Activated CD4-positive, alpha-beta memory T cell treated with anti-CD3 and anti-CD28 coated beads, Interleukin-2, amount 10 ng/mL, durations not matched to agents 7 days and 5 days (primary cell): ENCODE measurements around the gene AKAP4. TPM values are rescaled to one million over a fixed set of nuclear protein-coding genes. Genes with fewer than 3 reads are reported as not detected.

ENCODE experiments used
- CTCF ChIA-PET: fragments of 350-600 bp; sonication (Branson Sonifier 250); formaldehyde crosslinking; loops from one replicate; lab custom pipeline; 2021; ENCODE audit warnings: antibody characterized with exemption, inconsistent platforms; lab: Charles Lee
- POLR2A ChIA-PET: fragments of 350-600 bp; sonication (Branson Sonifier 250); formaldehyde crosslinking; loops from one replicate; lab custom pipeline; 2021; ENCODE audit warnings: antibody characterized with exemption; lab: Charles Lee
- DNase-seq: peaks from one replicate; pipeline ENCODE4 v3.0.0-alpha.2; 2020
- H3K27ac Mint-ChIP-seq: one replicate; pipeline ENCODE4 v1.8.0; 2021; ENCODE audit warnings: mild to moderate bottlenecking, mixed read lengths
- H3K27me3 Mint-ChIP-seq: one replicate; pipeline ENCODE4 v1.8.0; 2021; ENCODE audit warnings: mixed read lengths
- H3K36me3 Mint-ChIP-seq: one replicate; pipeline ENCODE4 v1.8.0; 2021; ENCODE audit warnings: low read depth, mixed read lengths
- H3K4me1 Mint-ChIP-seq: one replicate; pipeline ENCODE4 v1.8.0; 2021; ENCODE audit warnings: mixed read lengths
- H3K4me3 Mint-ChIP-seq: one replicate; pipeline ENCODE4 v1.8.0; 2021; ENCODE audit warnings: mild to moderate bottlenecking, mixed read lengths
- H3K9me3 Mint-ChIP-seq: one replicate; pipeline ENCODE4 v1.8.0; 2021; ENCODE audit warnings: mixed read lengths
- total RNA-seq, 2 experiments: library from RNA; stranded (reverse); gene quantifications; one replicate each; pipeline ENCODE4 v1.2.3, GENCODE V29; 2021

AKAP4 gene
- not detected for total RNA-seq

GRCh38 chrX:50200907-50201306 lies at the start of gene AKAP4:
Gene AKAP4, minus strand, starts transcription at chrX:50201007. Its CDS starts 118 bp downstream, at chrX:50200889.
- no peaks in the 10 kb centered on the region for H3K36me3 Mint-ChIP-seq
- ChIA-PET POLR2A (no interaction called here), CTCF (no interaction called here)
- no peak within 1 kb of the TSS for H3K27ac Mint-ChIP-seq
- DNase-seq, result no peak
- no peak within 1 kb of the TSS for H3K4me3 Mint-ChIP-seq
- H3K9me3 Mint-ChIP-seq, result no peaks in the 10 kb centered on the region
- peaks cover 16% of the 10 kb centered on the region for H3K4me1 Mint-ChIP-seq
- peaks cover 1% of the 10 kb centered on the region for H3K27me3 Mint-ChIP-seq

- CTCF ChIA-PET, result no interaction called here
- Mint-ChIP-seq H3K27me3 (no peaks in the 10 kb centered on the region), H3K27ac (no peak overlapping the region)
Observed at GRCh38 chrX:50211510-50211909, 10.7 kb upstream of the AKAP4 start.

GRCh38 chrX:50206753-50207152 lies 5.9 kb upstream of the AKAP4 start:
- H3K27ac Mint-ChIP-seq, result no peak overlapping the region
- H3K4me3 Mint-ChIP-seq, result no peak overlapping the region
- no peak for DNase-seq
- H3K4me1 Mint-ChIP-seq, result peaks cover 18% of the 10 kb centered on the region
- no peaks in the 10 kb centered on the region for H3K27me3 Mint-ChIP-seq
- H3K36me3 Mint-ChIP-seq, result no peaks in the 10 kb centered on the region
- CTCF ChIA-PET, result no interaction called here
- H3K9me3 Mint-ChIP-seq, result no peaks in the 10 kb centered on the region
- POLR2A ChIA-PET, result no interaction called here

More at GRCh38 chrX:50211510-50211909, 10.7 kb upstream of the AKAP4 start:
- Mint-ChIP-seq H3K9me3 (no peaks in the 10 kb centered on the region), H3K4me3 (no peak overlapping the region), H3K36me3 (no peaks in the 10 kb centered on the region), H3K4me1 (peaks cover 4% of the 10 kb centered on the region)
- POLR2A ChIA-PET, result no interaction called here
- no peak for DNase-seq

- Mint-ChIP-seq H3K4me3 (peak within 1 kb of the TSS; percentile 73), H3K27ac (peak within 1 kb of the TSS; percentile 83), H3K27me3 (no peaks in the 10 kb centered on the region), H3K36me3 (no peaks in the 10 kb centered on the region), H3K9me3 (no peaks in the 10 kb centered on the region), H3K4me1 (peaks cover 14% of the 10 kb centered on the region)
- ChIA-PET CTCF (interaction anchor here (0.7 to 1.3 kb wide), 5 partner anchors 10 to 1600 kb away, joined by 3 to 7 read pairs (median 3); partner anchors contain the start of gene CLCN5), POLR2A (interaction anchor here (1.0 to 1.3 kb wide), 2 partner anchors 78 to 282 kb away, joined by 3 to 6 read pairs; partner anchors contain the start of gene CLCN5)
- DNase-seq, result peak; percentile 75
Observed at GRCh38 chrX:50204364-50204899, 3.6 kb upstream of the AKAP4 start, which contains the start of gene CCNB3. Gene CCNB3, plus strand, starts transcription at chrX:50204765. Its CDS starts 80,399 bp downstream, at chrX:50285164.

GRCh38 chrX:50202539-50202938 lies 1.7 kb upstream of the AKAP4 start:
- Mint-ChIP-seq H3K9me3 (no peaks in the 10 kb centered on the region), H3K36me3 (no peaks in the 10 kb centered on the region), H3K27ac (no peak overlapping the region), H3K27me3 (no peaks in the 10 kb centered on the region), H3K4me3 (no peak overlapping the region), H3K4me1 (peaks cover 16% of the 10 kb centered on the region)
- POLR2A ChIA-PET, result no interaction called here
- CTCF ChIA-PET, result no interaction called here
- DNase-seq, result no peak

- H3K27ac Mint-ChIP-seq, result no peak overlapping the region
- no peak overlapping the region for H3K4me3 Mint-ChIP-seq
- H3K36me3 Mint-ChIP-seq, result no peaks in the 10 kb centered on the region
- H3K27me3 Mint-ChIP-seq, result peaks cover 4% of the 10 kb centered on the region
- ChIA-PET POLR2A (no interaction called here), CTCF (interaction anchor here (1.0 kb wide), 1 partner anchor 11 kb away, joined by 3 read pairs; no protein-coding TSS in a partner anchor)
- H3K4me1 Mint-ChIP-seq, result peaks cover 4% of the 10 kb centered on the region
- no peaks in the 10 kb centered on the region for H3K9me3 Mint-ChIP-seq
- no peak for DNase-seq
Observed at GRCh38 chrX:50198348-50198747, 2.5 kb downstream of the AKAP4 start.

GRCh38 chrX:50188859-50189600 lies 11.8 kb downstream of the AKAP4 start:
- Mint-ChIP-seq H3K4me1 (no peaks in the 10 kb centered on the region), H3K27me3 (peaks cover 4% of the 10 kb centered on the region), H3K27ac (no peak overlapping the region), H3K9me3 (no peaks in the 10 kb centered on the region), H3K36me3 (no peaks in the 10 kb centered on the region), H3K4me3 (no peak overlapping the region)
- ChIA-PET POLR2A (no interaction called here), CTCF (no interaction called here)
- DNase-seq, result no peak

- no peaks in the 10 kb centered on the region for H3K36me3 Mint-ChIP-seq
- DNase-seq, result no peak
- no peaks in the 10 kb centered on the region for H3K4me1 Mint-ChIP-seq
- CTCF ChIA-PET, result no interaction called here
- no peak overlapping the region for H3K4me3 Mint-ChIP-seq
- POLR2A ChIA-PET, result no interaction called here
- no peaks in the 10 kb centered on the region for H3K9me3 Mint-ChIP-seq
- H3K27me3 Mint-ChIP-seq, result no peaks in the 10 kb centered on the region
- H3K27ac Mint-ChIP-seq, result no peak overlapping the region
Observed at GRCh38 chrX:50183891-50184290, 16.9 kb downstream of the AKAP4 start.

GRCh38 chrX:50180073-50180940 lies 20.5 kb downstream of the AKAP4 start:
- no peaks in the 10 kb centered on the region for H3K36me3 Mint-ChIP-seq
- H3K9me3 Mint-ChIP-seq, result no peaks in the 10 kb centered on the region
- H3K4me1 Mint-ChIP-seq, result no peaks in the 10 kb centered on the region
- no peak overlapping the region for H3K4me3 Mint-ChIP-seq
- ChIA-PET POLR2A (no interaction called here), CTCF (no interaction called here)
- no peak overlapping the region for H3K27ac Mint-ChIP-seq
- H3K27me3 Mint-ChIP-seq, result no peaks in the 10 kb centered on the region
- no peak for DNase-seq

- DNase-seq, result no peak
- Mint-ChIP-seq H3K27ac (no peak overlapping the region), H3K9me3 (no peaks in the 10 kb centered on the region), H3K27me3 (no peaks in the 10 kb centered on the region), H3K36me3 (no peaks in the 10 kb centered on the region), H3K4me3 (no peak overlapping the region), H3K4me1 (peaks cover 11% of the 10 kb centered on the region)
- ChIA-PET CTCF (no interaction called here), POLR2A (no interaction called here)
Observed at GRCh38 chrX:50169717-50170116, 31.1 kb downstream of the AKAP4 start.

GRCh38 chrX:50168241-50168687 lies 32.5 kb downstream of the AKAP4 start:
- Mint-ChIP-seq H3K4me1 (peaks cover 11% of the 10 kb centered on the region), H3K4me3 (no peak overlapping the region), H3K27me3 (no peaks in the 10 kb centered on the region), H3K9me3 (no peaks in the 10 kb centered on the region), H3K27ac (no peak overlapping the region), H3K36me3 (no peaks in the 10 kb centered on the region)
- no peak for DNase-seq
- ChIA-PET CTCF (no interaction called here), POLR2A (no interaction called here)

- H3K4me1 Mint-ChIP-seq, result peaks cover 11% of the 10 kb centered on the region
- no peaks in the 10 kb centered on the region for H3K27me3 Mint-ChIP-seq
- no peaks in the 10 kb centered on the region for H3K9me3 Mint-ChIP-seq
- ChIA-PET POLR2A (no interaction called here), CTCF (no interaction called here)
- no peak overlapping the region for H3K4me3 Mint-ChIP-seq
- no peak overlapping the region for H3K27ac Mint-ChIP-seq
- no peaks in the 10 kb centered on the region for H3K36me3 Mint-ChIP-seq
- no peak for DNase-seq
Observed at GRCh38 chrX:50167366-50167765, 33.4 kb downstream of the AKAP4 start.

- Mint-ChIP-seq H3K27me3 (no peaks in the 10 kb centered on the region), H3K36me3 (no peaks in the 10 kb centered on the region), H3K27ac (no peak overlapping the region), H3K9me3 (no peaks in the 10 kb centered on the region), H3K4me3 (no peak overlapping the region), H3K4me1 (peaks cover 11% of the 10 kb centered on the region)
- CTCF ChIA-PET, result no interaction called here
- POLR2A ChIA-PET, result no interaction called here
- DNase-seq, result no peak
Observed at GRCh38 chrX:50165727-50166126, 35.1 kb downstream of the AKAP4 start.
